H9 (cell line): ENCODE measurements around the gene GDNF. TPM values are rescaled to one million over a fixed set of nuclear protein-coding genes. Genes with fewer than 3 reads are reported as not detected.

ENCODE experiments used
- DNase-seq: peaks from one replicate; pipeline ENCODE4 v3.0.0-alpha.2; 2017
- H2AFZ ChIP-seq: one replicate; pipeline ENCODE4 v1.6.1; 2013; ENCODE audit warnings: mild to moderate bottlenecking, low read length, control low read depth, moderate library complexity
- H2AK5ac ChIP-seq: 2 replicates; pipeline ENCODE4 v1.6.1; 2013; ENCODE audit warnings: low read length, control low read depth, mixed read lengths; ENCODE audit not compliant: insufficient read length
- H2BK120ac ChIP-seq: one replicate; pipeline ENCODE4 v1.6.1; 2013; ENCODE audit warnings: low read depth, mild to moderate bottlenecking, low read length, control low read depth, inconsistent platforms; ENCODE audit not compliant: poor library complexity, severe bottlenecking
- H2BK12ac ChIP-seq: 2 replicates; pipeline ENCODE4 v1.6.1; 2013; ENCODE audit warnings: low read length, control low read depth, mixed read lengths, low read depth; ENCODE audit not compliant: insufficient read length
- H2BK15ac ChIP-seq: 2 replicates; pipeline ENCODE4 v1.6.1; 2013; ENCODE audit warnings: low read depth, low read length, control low read depth
- H2BK20ac ChIP-seq: one replicate; pipeline ENCODE4 v1.6.1; 2013; ENCODE audit warnings: low read depth, mild to moderate bottlenecking, low read length, control low read depth, inconsistent platforms; ENCODE audit not compliant: poor library complexity, severe bottlenecking
- H2BK5ac ChIP-seq: 2 replicates; pipeline ENCODE4 v1.6.1; 2013; ENCODE audit warnings: low read length, control low read depth, mixed read lengths; ENCODE audit not compliant: insufficient read length
- H3K14ac ChIP-seq: 2 replicates; pipeline ENCODE4 v1.6.1; 2013; ENCODE audit warnings: low read length, control low read depth; ENCODE audit not compliant: insufficient read depth
- H3K18ac ChIP-seq: 2 replicates; pipeline ENCODE4 v1.6.1; 2013; ENCODE audit warnings: low read depth, mild to moderate bottlenecking, mixed read lengths, low read length, control low read depth; ENCODE audit not compliant: insufficient read length
- H3K23ac ChIP-seq: 2 replicates; pipeline ENCODE4 v1.6.1; 2013; ENCODE audit warnings: low read length, control low read depth, mixed read lengths, low read depth; ENCODE audit not compliant: insufficient read length
- H3K23me2 ChIP-seq: 2 replicates; pipeline ENCODE4 v1.6.1; 2013; ENCODE audit warnings: low read depth, mild to moderate bottlenecking, mixed read lengths, low read length, control low read depth; ENCODE audit not compliant: insufficient read length, poor library complexity, severe bottlenecking
- H3K27ac ChIP-seq: 2 replicates; pipeline ENCODE4 v1.5.1; 2013; ENCODE audit warnings: low read length, control low read depth, mixed read lengths, low read depth; ENCODE audit not compliant: insufficient read length
- H3K27me3 ChIP-seq: 2 replicates; pipeline ENCODE4 v1.6.1; 2013; ENCODE audit warnings: low read length, control low read depth, inconsistent platforms; ENCODE audit not compliant: insufficient read depth
- H3K4ac ChIP-seq: 2 replicates; pipeline ENCODE4 v1.6.1; 2013; ENCODE audit warnings: low read depth, mild to moderate bottlenecking, control low read depth, inconsistent platforms, low read length, moderate library complexity
- H3K4me1 ChIP-seq: 2 replicates; pipeline ENCODE4 v1.6.1; 2013; ENCODE audit warnings: low read length, control low read depth, inconsistent platforms; ENCODE audit not compliant: insufficient read depth
- H3K4me2 ChIP-seq: 2 replicates; pipeline ENCODE4 v1.6.1; 2013; ENCODE audit warnings: low read length, control low read depth, mixed read lengths; ENCODE audit not compliant: insufficient read length, insufficient read depth
- H3K56ac ChIP-seq: 2 replicates; pipeline ENCODE4 v1.6.1; 2013; ENCODE audit warnings: low read depth, mild to moderate bottlenecking, mixed read lengths, low read length, control low read depth; ENCODE audit not compliant: insufficient read length
- H3K79me1 ChIP-seq: 2 replicates; pipeline ENCODE4 v1.6.1; 2013; ENCODE audit warnings: low read depth, mild to moderate bottlenecking, moderate library complexity, low read length, control low read depth, inconsistent platforms; ENCODE audit not compliant: insufficient read depth, poor library complexity, severe bottlenecking
- H3K79me2 ChIP-seq: 2 replicates; pipeline ENCODE4 v1.6.1; 2013; ENCODE audit warnings: low read length, control low read depth, inconsistent platforms; ENCODE audit not compliant: insufficient read depth
- H3K9ac ChIP-seq: 2 replicates; pipeline ENCODE4 v1.6.1; 2013; ENCODE audit warnings: low read length, control low read depth, mixed read lengths; ENCODE audit not compliant: insufficient read length; ENCODE audit errors: extremely low read depth
- H3K9me3 ChIP-seq: one replicate; pipeline ENCODE4 v1.6.1; 2013; ENCODE audit warnings: low read depth, low read length, inconsistent platforms; ENCODE audit not compliant: control insufficient read depth
- H3T11ph ChIP-seq: one replicate; pipeline ENCODE4 v1.6.1; 2013; ENCODE audit warnings: mild to moderate bottlenecking, low read length, control low read depth, inconsistent platforms
- H4K20me1 ChIP-seq: one replicate; pipeline ENCODE4 v1.6.1; 2013; ENCODE audit not compliant: control insufficient read depth, insufficient read length, insufficient read depth
- H4K5ac ChIP-seq: 2 replicates; pipeline ENCODE4 v1.6.1; 2013; ENCODE audit warnings: low read depth, mild to moderate bottlenecking, mixed read lengths, low read length, control low read depth; ENCODE audit not compliant: insufficient read length
- H4K8ac ChIP-seq: replicated peaks from 2 replicates; pipeline ENCODE4 v1.6.1; 2013; ENCODE audit warnings: low read length, control low read depth, mixed read lengths, low read depth; ENCODE audit not compliant: insufficient read length
- H4K91ac ChIP-seq: 2 replicates; pipeline ENCODE4 v1.6.1; 2013; ENCODE audit warnings: low read depth, mild to moderate bottlenecking, moderate library complexity, mixed read lengths, low read length, control low read depth; ENCODE audit not compliant: insufficient read length
- H3K27ac Mint-ChIP-seq, 3 experiments: 2 replicates in 2 of 3; 3 replicates in 1 of 3; pipeline ENCODE4 v1.8.0; 2020 to 2021; ENCODE audit warnings: mixed read lengths in 3 of 3, mild to moderate bottlenecking in 1 of 3, moderate library complexity in 1 of 3
- H3K27me3 Mint-ChIP-seq: 2 replicates; pipeline ENCODE4 v1.8.0; 2021; ENCODE audit warnings: low read depth, mild to moderate bottlenecking, moderate library complexity, mixed read lengths
- H3K36me3 Mint-ChIP-seq, 3 experiments: 2 replicates in 2 of 3; 3 replicates in 1 of 3; pipeline ENCODE4 v1.8.0; 2020 to 2021; ENCODE audit warnings: low read depth in 3 of 3, mixed read lengths in 3 of 3; ENCODE audit not compliant: insufficient read depth in 1 of 3
- H3K4me1 Mint-ChIP-seq, 2 experiments: 2 replicates each; pipeline ENCODE4 v1.8.0; 2020; ENCODE audit warnings: mixed read lengths in 2 of 2
- H3K4me3 Mint-ChIP-seq, 2 experiments: 2 replicates in 1 of 2; 3 replicates in 1 of 2; pipeline ENCODE4 v1.8.0; 2020 to 2021; ENCODE audit warnings: mild to moderate bottlenecking in 2 of 2, mixed read lengths in 2 of 2, moderate library complexity in 1 of 2
- H3K9me3 Mint-ChIP-seq, 2 experiments: 2 replicates in 1 of 2; 3 replicates in 1 of 2; pipeline ENCODE4 v1.8.0; 2020; ENCODE audit warnings: mild to moderate bottlenecking in 2 of 2, mixed read lengths in 2 of 2, moderate library complexity in 1 of 2
- CTCF ChIP-seq: fragments of 200-600 bp; sonication (generic); conservative IDR thresholded peaks from 3 replicates; pipeline ENCODE4 v1.8.0; 2021; ENCODE audit warnings: antibody characterized with exemption, mild to moderate bottlenecking
- WGBS: extraction: QIAGEN DNeasy Blood & Tissue Kit; methylation state at CpG from one replicate; pipeline ENCODE4 v1.1.7; 2013; ENCODE audit warnings: missing lambda C conversion rate, low lambda C conversion rate, mixed read lengths; ENCODE audit not compliant: insufficient read length; ENCODE audit errors: extremely low coverage; 5-methylcytosine and 5-hydroxymethylcytosine counted together
- total RNA-seq: library from RNA; stranded (reverse); gene quantifications from 2 replicates; pipeline ENCODE4 v1.2.1, GENCODE V29; 2021

The GDNF gene
- total RNA-seq, 1 experiment from 2014 or later = not detected

- Histone ChIP-seq H3K4ac (no peak overlapping the region), H3K23ac (no peak overlapping the region), H3K27me3 (peaks cover 61% of the 10 kb centered on the region), H4K8ac (no peak overlapping the region), H2AK5ac (no peak overlapping the region), H2BK120ac (no peak overlapping the region), H4K91ac (no peak overlapping the region), H3T11ph (no peak overlapping the region), H3K56ac (no peak overlapping the region), H2BK20ac (no peak overlapping the region), H4K5ac (no peak overlapping the region), H2BK15ac (no peak overlapping the region), H3K79me1 (no peaks in the 10 kb centered on the region), H3K79me2 (no peaks in the 10 kb centered on the region), H3K4me1 (no peaks in the 10 kb centered on the region), H4K20me1 (no peaks in the 10 kb centered on the region), H2BK12ac (no peak overlapping the region), H3K9me3 (no peaks in the 10 kb centered on the region), H3K27ac (no peak overlapping the region), H3K23me2 (peaks cover 24% of the 10 kb centered on the region), H3K14ac (no peak overlapping the region), H2BK5ac (no peak overlapping the region), H3K18ac (no peak overlapping the region), H3K9ac (no peak overlapping the region), H3K4me2 (peak overlapping the region; percentile 88), H2AFZ (no peak overlapping the region)
- no peaks in the 10 kb centered on the region; a peak in 1 of 7 replicates for H3K36me3 Mint-ChIP-seq
- DNase-seq = peak; percentile 48
- WGBS = no CpG with 5 or more reads among the region's 21 CpGs
- peaks cover 34 to 58% of the 10 kb centered on the region in 2 experiments for H3K4me1 Mint-ChIP-seq
- H3K27me3 Mint-ChIP-seq = peaks cover 97% of the 10 kb centered on the region
- H3K27ac Mint-ChIP-seq = no peak overlapping the region; a peak in 1 of 7 replicates
- peaks cover 2 to 6% of the 10 kb centered on the region in 2 experiments; a peak in 2 of 5 replicates for H3K9me3 Mint-ChIP-seq
- peak overlapping the region; percentile 38 to 81 for H3K4me3 Mint-ChIP-seq
- TF ChIP-seq CTCF = no peak
These were observed 904 bp downstream of the GDNF start for GRCh38 chr5:37838933-37839341.
